OCI-LY3 (cell line): ENCODE results near the gene ZNF416.
A peak's percentile ranks its signal among the peaks of the same experiment; 100 is the strongest.

Experiments
- H2AFZ ChIP-seq: fragments of 200-600, 300-600 bp; shearing (Covaris generic); 2 replicates; pipeline ENCODE4 v1.6.0; 2014; ENCODE audit warnings: antibody characterized with exemption, low read depth, low read length
- H3K27ac ChIP-seq: fragments of 200-600, 300-600 bp; sonication (generic); 2 replicates; pipeline ENCODE4 v1.5.1; 2014; ENCODE audit warnings: mild to moderate bottlenecking, low read length, moderate library complexity, mixed read lengths
- H3K27me3 ChIP-seq: fragments of 200-600, 300-600 bp; sonication (generic); 2 replicates; pipeline ENCODE4 v1.6.1; 2014; ENCODE audit warnings: low read depth, low read length, mixed read lengths
- H3K36me3 ChIP-seq: fragments of 200-600, 300-600 bp; sonication (generic); replicated peaks from 2 replicates; pipeline ENCODE3; 2014; ENCODE audit warnings: low read depth, low read length, mixed read lengths
- H3K4me1 ChIP-seq: fragments of 300-600, 200-600 bp; sonication (generic); 2 replicates; pipeline ENCODE4 v1.6.1; 2014; ENCODE audit warnings: low read length, mixed read lengths
- H3K4me2 ChIP-seq: fragments of 200-600, 300-600 bp; sonication (generic); 2 replicates; pipeline ENCODE4 v1.6.1; 2014; ENCODE audit warnings: low read length, mixed read lengths
- H3K4me3 ChIP-seq: fragments of 300-600, 200-600 bp; sonication (generic); 2 replicates; pipeline ENCODE4 v1.5.1; 2014; ENCODE audit warnings: antibody characterized with exemption, mild to moderate bottlenecking, low read length, moderate library complexity
- H3K79me2 ChIP-seq: fragments of 300-600, 200-600 bp; shearing (Covaris generic); 2 replicates; pipeline ENCODE4 v1.6.1; 2014; ENCODE audit warnings: mild to moderate bottlenecking, low read length, mixed read lengths
- H3K9ac ChIP-seq: fragments of 300-600, 200-600 bp; shearing (Covaris generic); 2 replicates; pipeline ENCODE4 v1.6.0; 2014; ENCODE audit warnings: mild to moderate bottlenecking, low read length, moderate library complexity
- H3K9me3 ChIP-seq: fragments of 200-600, 300-600 bp; shearing (Covaris generic); 2 replicates; pipeline ENCODE4 v1.6.1; 2014; ENCODE audit warnings: low read length, mixed read lengths; ENCODE audit not compliant: insufficient read depth
- H4K20me1 ChIP-seq: fragments of 200-600, 300-600 bp; sonication (generic); 2 replicates; pipeline ENCODE4 v1.6.1; 2016; ENCODE audit warnings: low read length, mixed read lengths; ENCODE audit not compliant: insufficient read depth
- EZH2phosphoT487 ChIP-seq: fragments of 200-600 bp; shearing (Covaris generic); IDR thresholded peaks from 2 replicates; pipeline ENCODE4 v1.6.1; 2018; ENCODE audit warnings: antibody characterized with exemption, mixed run types, low read depth
- TF ChIP-seq, protein P1 (sequence below): fragments of 200-600, 300-600 bp; sonication (generic); IDR thresholded peaks from 2 replicates; pipeline ENCODE4 v1.5.1; 2014; ENCODE audit warnings: antibody characterized with exemption, low read length, low read depth

ZNF416 gene

DNA sequence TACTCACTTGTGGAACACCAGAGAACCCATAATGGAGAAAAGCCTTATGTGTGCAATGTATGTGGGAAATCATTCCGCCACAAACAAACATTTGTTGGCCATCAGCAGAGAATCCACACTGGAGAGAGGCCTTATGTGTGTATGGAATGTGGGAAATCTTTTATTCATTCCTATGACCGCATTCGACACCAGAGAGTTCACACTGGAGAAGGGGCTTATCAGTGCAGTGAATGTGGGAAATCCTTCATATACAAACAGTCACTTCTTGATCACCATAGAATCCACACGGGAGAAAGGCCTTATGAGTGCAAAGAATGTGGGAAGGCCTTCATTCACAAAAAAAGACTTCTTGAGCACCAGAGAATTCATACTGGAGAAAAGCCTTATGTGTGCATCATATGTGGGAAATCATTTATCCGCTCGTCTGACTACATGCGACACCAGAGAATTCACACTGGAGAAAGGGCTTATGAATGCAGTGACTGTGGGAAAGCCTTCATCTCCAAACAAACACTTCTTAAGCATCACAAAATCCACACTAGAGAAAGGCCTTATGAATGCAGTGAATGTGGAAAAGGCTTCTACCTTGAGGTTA, 40.7 kb downstream of the ZNF416 start:
- Histone ChIP-seq H3K36me3 (peaks cover 99% of the 10 kb centered on the region), H3K27me3 (no peaks in the 10 kb centered on the region), H3K9me3 (peaks cover 51% of the 10 kb centered on the region), H3K4me3 (no peak overlapping the region), H2AFZ (no peak overlapping the region), H3K4me2 (no peak overlapping the region), H3K79me2 (peaks cover 4% of the 10 kb centered on the region; the same call in 1 of the 2 replicates), H3K4me1 (no peaks in the 10 kb centered on the region), H3K9ac (no peak overlapping the region), H3K27ac (no peak overlapping the region), H4K20me1 (no peaks in the 10 kb centered on the region)
- no peak for TF ChIP-seq EZH2phosphoT487
- TF ChIP-seq, protein P1, sequence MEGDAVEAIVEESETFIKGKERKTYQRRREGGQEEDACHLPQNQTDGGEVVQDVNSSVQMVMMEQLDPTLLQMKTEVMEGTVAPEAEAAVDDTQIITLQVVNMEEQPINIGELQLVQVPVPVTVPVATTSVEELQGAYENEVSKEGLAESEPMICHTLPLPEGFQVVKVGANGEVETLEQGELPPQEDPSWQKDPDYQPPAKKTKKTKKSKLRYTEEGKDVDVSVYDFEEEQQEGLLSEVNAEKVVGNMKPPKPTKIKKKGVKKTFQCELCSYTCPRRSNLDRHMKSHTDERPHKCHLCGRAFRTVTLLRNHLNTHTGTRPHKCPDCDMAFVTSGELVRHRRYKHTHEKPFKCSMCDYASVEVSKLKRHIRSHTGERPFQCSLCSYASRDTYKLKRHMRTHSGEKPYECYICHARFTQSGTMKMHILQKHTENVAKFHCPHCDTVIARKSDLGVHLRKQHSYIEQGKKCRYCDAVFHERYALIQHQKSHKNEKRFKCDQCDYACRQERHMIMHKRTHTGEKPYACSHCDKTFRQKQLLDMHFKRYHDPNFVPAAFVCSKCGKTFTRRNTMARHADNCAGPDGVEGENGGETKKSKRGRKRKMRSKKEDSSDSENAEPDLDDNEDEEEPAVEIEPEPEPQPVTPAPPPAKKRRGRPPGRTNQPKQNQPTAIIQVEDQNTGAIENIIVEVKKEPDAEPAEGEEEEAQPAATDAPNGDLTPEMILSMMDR = no peak

DNA sequence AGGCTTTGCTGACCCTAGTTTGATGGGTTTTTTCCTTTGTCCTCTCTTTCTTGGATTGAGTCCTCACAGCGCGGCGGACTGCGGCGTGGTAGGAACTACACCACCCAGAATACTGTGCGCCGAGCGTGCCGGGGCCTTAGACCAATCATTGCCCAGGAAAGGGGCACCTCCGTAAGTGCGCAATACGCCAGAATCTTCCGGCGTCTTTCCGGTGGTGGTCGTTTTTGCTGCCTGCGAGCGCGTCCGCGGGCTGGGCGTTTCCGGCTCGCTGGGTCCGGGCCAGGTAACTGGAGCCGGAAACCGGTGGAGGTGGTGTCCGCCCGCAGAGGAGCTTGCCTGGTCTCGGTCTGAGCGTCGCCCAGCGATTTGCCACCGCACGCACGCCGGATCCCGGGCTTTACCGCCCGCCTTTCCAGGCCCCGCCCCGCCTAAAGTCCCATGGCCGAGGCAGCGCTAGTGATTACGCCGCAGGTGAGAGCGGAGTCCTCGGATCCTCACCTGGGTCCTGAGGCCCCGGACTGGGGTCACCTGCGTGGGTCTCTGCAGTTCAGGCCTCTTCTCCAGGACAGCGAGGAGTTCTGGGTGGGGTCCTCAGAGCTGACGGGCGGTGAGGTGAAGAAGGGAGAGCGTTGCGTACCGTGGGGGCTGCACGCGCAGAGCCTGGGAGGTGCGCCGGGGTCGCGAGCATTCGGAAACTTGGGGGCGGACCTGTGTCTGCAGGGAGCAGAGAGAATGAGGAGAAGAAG, 51.4 kb downstream of the ZNF416 start, which contains the start of gene ZNF549:
ZNF549 (plus strand) TSS at position 221 of the 746 bp plus-strand sequence; CDS start at position 439, 218 bp downstream.
- no peaks in the 10 kb centered on the region for H3K27me3 ChIP-seq
- H2AFZ ChIP-seq = peak within 1 kb of the TSS; percentile 95
- H3K36me3 ChIP-seq = peaks cover 28% of the 10 kb centered on the region
- peak within 1 kb of the TSS; percentile 79 for H3K9ac ChIP-seq
- peak within 1 kb of the TSS; percentile 87 for H3K4me3 ChIP-seq
- H3K79me2 ChIP-seq = peaks cover 32% of the 10 kb centered on the region
- peaks cover 8% of the 10 kb centered on the region for H3K4me1 ChIP-seq
- H4K20me1 ChIP-seq = no peaks in the 10 kb centered on the region
- peak within 1 kb of the TSS; percentile 98 for H3K4me2 ChIP-seq
- TF ChIP-seq, protein P1 = no peak
- no peak for TF ChIP-seq EZH2phosphoT487
- peaks cover 5% of the 10 kb centered on the region; the same call in 1 of the 2 replicates for H3K9me3 ChIP-seq
- H3K27ac ChIP-seq = peak within 1 kb of the TSS; percentile 36
